RWPE1 (cell line): ENCODE measurements around the gene STXBP4.

Source experiments
- CTCF ChIA-PET: fragments of 350-600 bp; sonication (Branson Sonifier 250); formaldehyde crosslinking; extraction: SDS; loops from one replicate; lab custom pipeline; 2021; lab: Yijun Ruan, JAX
- POLR2A ChIA-PET: fragments of 400-600 bp; formaldehyde crosslinking; extraction: SDS; loops from one replicate; lab custom pipeline; 2020; ENCODE audit warnings: antibody characterized with exemption; ENCODE audit not compliant: low non-redundant PET; lab: Yijun Ruan, JAX
- DNase-seq: peaks from one replicate; pipeline ENCODE4 v3.0.0; 2012; ENCODE audit warnings: low spot score
- H3K27ac ChIP-seq: fragments of 450-650 bp; 2 replicates; pipeline ENCODE4 v1.5.1; 2017
- TF ChIP-seq, protein P1 (sequence below): fragments of 450-650 bp; conservative IDR thresholded peaks from 2 replicates; pipeline ENCODE4 v1.5.1; 2017; ENCODE audit warnings: low read depth, mild to moderate bottlenecking

Gene STXBP4

DNA sequence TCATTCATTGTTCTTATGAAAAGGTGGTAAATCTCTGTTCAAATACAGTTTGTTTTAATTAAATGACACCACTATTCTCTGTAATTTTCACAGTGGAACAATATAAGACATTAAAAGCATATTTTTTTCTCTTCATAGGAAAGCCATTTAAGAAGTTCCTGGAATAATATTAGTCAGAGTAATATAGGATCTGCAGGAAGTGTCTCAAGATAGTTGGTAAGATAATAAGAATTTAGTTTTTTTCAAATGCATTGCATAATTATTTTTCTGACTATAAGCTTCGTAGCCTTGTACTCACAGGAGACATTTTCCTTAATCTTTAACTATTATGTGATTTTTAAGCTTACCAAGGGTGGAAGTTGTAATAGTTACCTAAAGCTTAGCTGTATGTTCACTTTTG is 16.9 kb downstream of the STXBP4 start:
- no peak overlapping the region for H3K27ac ChIP-seq
- POLR2A ChIA-PET = no interaction called here
- CTCF ChIA-PET = interaction anchor here (0.5 to 0.7 kb wide), 2 partner anchors 404 to 456 kb away, joined by 4 to 5 read pairs; no protein-coding TSS in a partner anchor
- DNase-seq = no peak
- TF ChIP-seq, protein P1, sequence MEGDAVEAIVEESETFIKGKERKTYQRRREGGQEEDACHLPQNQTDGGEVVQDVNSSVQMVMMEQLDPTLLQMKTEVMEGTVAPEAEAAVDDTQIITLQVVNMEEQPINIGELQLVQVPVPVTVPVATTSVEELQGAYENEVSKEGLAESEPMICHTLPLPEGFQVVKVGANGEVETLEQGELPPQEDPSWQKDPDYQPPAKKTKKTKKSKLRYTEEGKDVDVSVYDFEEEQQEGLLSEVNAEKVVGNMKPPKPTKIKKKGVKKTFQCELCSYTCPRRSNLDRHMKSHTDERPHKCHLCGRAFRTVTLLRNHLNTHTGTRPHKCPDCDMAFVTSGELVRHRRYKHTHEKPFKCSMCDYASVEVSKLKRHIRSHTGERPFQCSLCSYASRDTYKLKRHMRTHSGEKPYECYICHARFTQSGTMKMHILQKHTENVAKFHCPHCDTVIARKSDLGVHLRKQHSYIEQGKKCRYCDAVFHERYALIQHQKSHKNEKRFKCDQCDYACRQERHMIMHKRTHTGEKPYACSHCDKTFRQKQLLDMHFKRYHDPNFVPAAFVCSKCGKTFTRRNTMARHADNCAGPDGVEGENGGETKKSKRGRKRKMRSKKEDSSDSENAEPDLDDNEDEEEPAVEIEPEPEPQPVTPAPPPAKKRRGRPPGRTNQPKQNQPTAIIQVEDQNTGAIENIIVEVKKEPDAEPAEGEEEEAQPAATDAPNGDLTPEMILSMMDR = no peak

DNA sequence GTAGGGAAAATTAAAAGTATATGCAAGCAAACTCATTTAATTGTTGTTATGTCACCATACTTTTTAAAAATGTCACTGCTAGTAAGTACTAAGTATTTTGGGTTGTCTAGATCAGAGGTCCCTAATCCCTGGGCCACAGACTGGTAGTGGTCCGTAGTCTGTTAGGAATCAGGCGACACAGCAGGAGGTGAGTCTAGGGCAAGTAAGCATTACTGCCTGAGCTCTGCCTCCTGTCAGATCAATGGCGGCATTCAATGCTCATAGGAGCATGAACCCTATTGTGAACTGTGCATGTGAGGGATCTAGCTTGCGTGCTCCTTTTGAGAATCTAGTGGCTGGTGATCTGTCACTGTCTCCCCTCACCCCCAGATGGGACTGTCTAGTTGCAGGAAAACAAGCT is 21.6 kb downstream of the STXBP4 start:
- TF ChIP-seq, protein P1 = no peak
- CTCF ChIA-PET = no interaction called here
- DNase-seq = no peak
- H3K27ac ChIP-seq = no peak overlapping the region
- POLR2A ChIA-PET = no interaction called here

DNA sequence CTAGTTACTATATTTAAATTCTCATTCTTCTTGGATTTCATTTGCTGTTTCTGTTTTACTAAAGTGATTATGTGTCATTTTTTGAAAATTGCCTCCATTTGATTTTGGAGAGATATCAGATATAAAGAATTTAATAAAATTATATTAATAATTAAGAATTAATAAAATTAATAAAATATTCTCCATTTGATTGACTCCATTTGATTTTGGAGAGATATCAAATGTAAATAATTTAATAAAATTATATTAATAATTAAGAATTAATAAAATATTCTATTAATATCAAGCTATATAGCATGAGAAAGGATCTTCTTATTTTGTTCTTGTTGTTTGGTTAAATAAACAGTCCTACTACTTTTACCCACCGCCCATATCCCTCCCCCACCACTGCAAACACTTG is 23.0 kb downstream of the STXBP4 start:
- no peak for DNase-seq
- H3K27ac ChIP-seq = no peak overlapping the region
- TF ChIP-seq, protein P1 = no peak
- CTCF ChIA-PET = interaction anchor here (1.3 to 2.8 kb wide), 2 partner anchors 305 to 356 kb away, joined by 4 to 18 read pairs; no protein-coding TSS in a partner anchor
- POLR2A ChIA-PET = no interaction called here

DNA sequence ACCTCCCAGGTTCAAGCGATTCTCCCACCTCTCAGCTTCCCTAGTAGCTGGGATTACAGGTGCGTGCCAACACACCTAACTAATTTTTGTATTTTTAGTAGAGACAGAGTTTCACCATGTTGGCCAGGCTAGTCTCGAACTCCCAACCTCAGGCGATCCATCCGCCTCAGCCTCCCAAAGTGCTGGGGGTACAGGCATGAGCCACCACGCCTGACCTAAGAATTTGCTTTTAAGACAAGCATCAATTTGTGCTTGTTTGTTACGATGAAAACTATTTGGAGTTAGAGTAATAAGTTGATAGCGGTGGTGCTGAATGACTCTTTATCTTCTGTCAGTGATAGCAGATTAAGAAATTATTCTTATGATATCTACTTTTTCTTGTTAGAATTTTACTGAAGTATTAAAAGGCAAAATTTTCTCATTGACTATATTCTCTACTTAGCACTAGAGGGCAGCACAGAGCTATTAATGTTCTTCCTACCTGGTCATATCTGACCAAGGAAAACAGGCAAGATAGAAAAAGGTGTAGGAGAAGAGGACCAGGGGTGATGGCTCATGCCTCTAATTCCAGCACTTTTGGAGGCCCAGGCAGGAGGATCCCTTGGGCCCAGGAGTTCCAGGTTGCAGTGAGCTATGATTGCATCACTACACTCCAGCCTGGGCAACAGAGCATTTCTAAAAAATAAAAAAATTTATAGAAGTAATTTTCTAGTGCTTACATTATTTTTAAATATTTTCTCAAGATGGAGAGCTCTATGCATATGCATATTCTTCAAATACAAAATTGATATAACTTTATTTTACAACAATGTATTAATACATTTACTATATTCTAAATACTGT is 24.5 kb downstream of the STXBP4 start:
- CTCF ChIA-PET = interaction anchor here (0.6 to 2.8 kb wide), 14 partner anchors 12 to 1473 kb away, joined by 3 to 18 read pairs (median 3); no protein-coding TSS in a partner anchor
- TF ChIP-seq, protein P1 = peak; percentile 76
- DNase-seq = peak; percentile 45
- no peak overlapping the region for H3K27ac ChIP-seq
- POLR2A ChIA-PET = no interaction called here

DNA sequence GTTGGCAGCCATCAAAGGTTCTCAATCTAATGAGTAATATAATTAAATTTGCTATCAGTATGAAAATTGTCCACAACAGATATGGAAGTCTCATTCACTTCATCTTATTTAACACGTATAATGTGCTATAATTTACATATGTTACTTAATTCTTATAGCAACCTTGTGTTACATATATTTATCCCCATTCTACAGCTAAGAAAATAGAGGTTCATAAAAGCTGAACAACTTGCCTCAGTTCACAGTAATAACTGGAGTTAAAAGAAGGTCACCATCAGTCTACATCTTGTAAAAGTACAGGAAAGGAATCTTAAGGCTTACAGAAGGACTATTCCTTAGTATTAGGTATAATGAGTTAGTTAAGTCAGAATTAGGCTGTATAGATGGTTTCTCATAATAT is 27.9 kb downstream of the STXBP4 start:
- no peak overlapping the region for H3K27ac ChIP-seq
- TF ChIP-seq, protein P1 = no peak
- no peak for DNase-seq
- ChIA-PET POLR2A (no interaction called here), CTCF (interaction anchor here (1.0 kb wide), 1 partner anchor 352 kb away, joined by 4 read pairs; no protein-coding TSS in a partner anchor)

DNA sequence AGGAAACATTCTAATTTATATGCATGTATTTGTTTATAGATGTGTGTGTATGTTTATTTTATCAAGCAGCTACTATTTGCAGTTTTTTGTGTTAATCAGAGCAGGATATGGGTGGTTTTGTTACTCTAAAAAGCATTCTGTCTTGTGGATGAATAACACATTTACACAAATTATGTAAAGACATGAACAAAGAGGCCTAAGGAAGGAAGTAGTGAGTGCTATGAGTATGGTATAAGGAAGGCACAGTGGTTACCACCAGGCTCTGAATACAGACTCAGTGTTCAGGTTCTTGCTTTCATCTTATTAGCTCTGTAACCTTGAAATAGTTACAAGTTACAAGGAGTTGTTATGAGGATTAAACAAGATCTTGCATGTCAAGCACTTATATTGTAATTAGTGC is 33.9 kb downstream of the STXBP4 start:
- H3K27ac ChIP-seq = no peak overlapping the region
- no peak for DNase-seq
- CTCF ChIA-PET = interaction anchor here (0.6 to 1.0 kb wide), 2 partner anchors 94 to 345 kb away, joined by 3 read pairs; no protein-coding TSS in a partner anchor
- POLR2A ChIA-PET = no interaction called here
- TF ChIP-seq, protein P1 = no peak
